HL-60 (cell line): ENCODE results near the gene DAZAP1.

Experiments
- DNase-seq, 2 experiments: peaks; one replicate each; pipeline ENCODE4 v3.0.0-alpha.2; 2010 to 2020; ENCODE audit warnings: low read depth in 1 of 2, low spot score in 1 of 2
- H3K27ac ChIP-seq: fragments of 250-450 bp; sonication (Bioruptor Pico); replicated peaks from 2 replicates; pipeline ENCODE4 v1.5.1; 2020; ENCODE audit warnings: mild to moderate bottlenecking, moderate library complexity
- H3K27me3 ChIP-seq: fragments of 250-450 bp; sonication (Bioruptor Pico); 2 replicates; pipeline ENCODE4 v1.5.1; 2021; ENCODE audit warnings: mild to moderate bottlenecking, moderate library complexity; ENCODE audit not compliant: insufficient read depth, poor library complexity, severe bottlenecking
- H3K4me3 ChIP-seq: replicated peaks from 2 replicates; pipeline ENCODE4 v1.5.1; 2011; ENCODE audit warnings: mild to moderate bottlenecking, control low read depth, low read length; ENCODE audit not compliant: insufficient read depth
- GABPA ChIP-seq: IDR thresholded peaks from 2 replicates; pipeline ENCODE4 v1.6.1; 2012; ENCODE audit warnings: low read depth
- POLR2AphosphoS5 ChIP-seq: IDR thresholded peaks from 2 replicates; pipeline ENCODE4 v1.6.1; 2012; ENCODE audit warnings: low read depth
- SPI1 ChIP-seq: IDR thresholded peaks from 2 replicates; pipeline ENCODE4 v1.6.1; 2012; ENCODE audit warnings: low read depth, mild to moderate bottlenecking, borderline replicate concordance
- TF ChIP-seq, protein P1 (sequence below): IDR thresholded peaks from one replicate; pipeline ENCODE4 v1.5.1; 2011; ENCODE audit warnings: low read length, control low read depth, inconsistent platforms; ENCODE audit not compliant: insufficient read depth
- TF ChIP-seq, protein P2 (sequence below): IDR thresholded peaks from 2 replicates; pipeline ENCODE4 v1.6.1; 2012; ENCODE audit warnings: low read depth; ENCODE audit not compliant: insufficient replicate concordance

Gene DAZAP1

GRCh38 chr19:1373042-1373533 is 34.3 kb upstream of the DAZAP1 start:
- Histone ChIP-seq H3K27me3 (no peaks in the 10 kb centered on the region), H3K27ac (no peak overlapping the region), H3K4me3 (no peak overlapping the region)
- TF ChIP-seq POLR2AphosphoS5 (no peak), SPI1 (no peak), GABPA (no peak)
- TF ChIP-seq, protein P1, sequence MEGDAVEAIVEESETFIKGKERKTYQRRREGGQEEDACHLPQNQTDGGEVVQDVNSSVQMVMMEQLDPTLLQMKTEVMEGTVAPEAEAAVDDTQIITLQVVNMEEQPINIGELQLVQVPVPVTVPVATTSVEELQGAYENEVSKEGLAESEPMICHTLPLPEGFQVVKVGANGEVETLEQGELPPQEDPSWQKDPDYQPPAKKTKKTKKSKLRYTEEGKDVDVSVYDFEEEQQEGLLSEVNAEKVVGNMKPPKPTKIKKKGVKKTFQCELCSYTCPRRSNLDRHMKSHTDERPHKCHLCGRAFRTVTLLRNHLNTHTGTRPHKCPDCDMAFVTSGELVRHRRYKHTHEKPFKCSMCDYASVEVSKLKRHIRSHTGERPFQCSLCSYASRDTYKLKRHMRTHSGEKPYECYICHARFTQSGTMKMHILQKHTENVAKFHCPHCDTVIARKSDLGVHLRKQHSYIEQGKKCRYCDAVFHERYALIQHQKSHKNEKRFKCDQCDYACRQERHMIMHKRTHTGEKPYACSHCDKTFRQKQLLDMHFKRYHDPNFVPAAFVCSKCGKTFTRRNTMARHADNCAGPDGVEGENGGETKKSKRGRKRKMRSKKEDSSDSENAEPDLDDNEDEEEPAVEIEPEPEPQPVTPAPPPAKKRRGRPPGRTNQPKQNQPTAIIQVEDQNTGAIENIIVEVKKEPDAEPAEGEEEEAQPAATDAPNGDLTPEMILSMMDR: no peak
- TF ChIP-seq, protein P2, sequence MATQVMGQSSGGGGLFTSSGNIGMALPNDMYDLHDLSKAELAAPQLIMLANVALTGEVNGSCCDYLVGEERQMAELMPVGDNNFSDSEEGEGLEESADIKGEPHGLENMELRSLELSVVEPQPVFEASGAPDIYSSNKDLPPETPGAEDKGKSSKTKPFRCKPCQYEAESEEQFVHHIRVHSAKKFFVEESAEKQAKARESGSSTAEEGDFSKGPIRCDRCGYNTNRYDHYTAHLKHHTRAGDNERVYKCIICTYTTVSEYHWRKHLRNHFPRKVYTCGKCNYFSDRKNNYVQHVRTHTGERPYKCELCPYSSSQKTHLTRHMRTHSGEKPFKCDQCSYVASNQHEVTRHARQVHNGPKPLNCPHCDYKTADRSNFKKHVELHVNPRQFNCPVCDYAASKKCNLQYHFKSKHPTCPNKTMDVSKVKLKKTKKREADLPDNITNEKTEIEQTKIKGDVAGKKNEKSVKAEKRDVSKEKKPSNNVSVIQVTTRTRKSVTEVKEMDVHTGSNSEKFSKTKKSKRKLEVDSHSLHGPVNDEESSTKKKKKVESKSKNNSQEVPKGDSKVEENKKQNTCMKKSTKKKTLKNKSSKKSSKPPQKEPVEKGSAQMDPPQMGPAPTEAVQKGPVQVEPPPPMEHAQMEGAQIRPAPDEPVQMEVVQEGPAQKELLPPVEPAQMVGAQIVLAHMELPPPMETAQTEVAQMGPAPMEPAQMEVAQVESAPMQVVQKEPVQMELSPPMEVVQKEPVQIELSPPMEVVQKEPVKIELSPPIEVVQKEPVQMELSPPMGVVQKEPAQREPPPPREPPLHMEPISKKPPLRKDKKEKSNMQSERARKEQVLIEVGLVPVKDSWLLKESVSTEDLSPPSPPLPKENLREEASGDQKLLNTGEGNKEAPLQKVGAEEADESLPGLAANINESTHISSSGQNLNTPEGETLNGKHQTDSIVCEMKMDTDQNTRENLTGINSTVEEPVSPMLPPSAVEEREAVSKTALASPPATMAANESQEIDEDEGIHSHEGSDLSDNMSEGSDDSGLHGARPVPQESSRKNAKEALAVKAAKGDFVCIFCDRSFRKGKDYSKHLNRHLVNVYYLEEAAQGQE: no peak
- no peak for DNase-seq

GRCh38 chr19:1373534-1374249 is 33.7 kb upstream of the DAZAP1 start:
- no peak for TF ChIP-seq SPI1
- no peak for TF ChIP-seq GABPA
- TF ChIP-seq, protein P2: no peak
- TF ChIP-seq, protein P1: no peak
- no peak for TF ChIP-seq POLR2AphosphoS5
- DNase-seq: no peak
- no peak overlapping the region for H3K4me3 ChIP-seq
- H3K27me3 ChIP-seq: no peaks in the 10 kb centered on the region
- no peak overlapping the region for H3K27ac ChIP-seq

DNA sequence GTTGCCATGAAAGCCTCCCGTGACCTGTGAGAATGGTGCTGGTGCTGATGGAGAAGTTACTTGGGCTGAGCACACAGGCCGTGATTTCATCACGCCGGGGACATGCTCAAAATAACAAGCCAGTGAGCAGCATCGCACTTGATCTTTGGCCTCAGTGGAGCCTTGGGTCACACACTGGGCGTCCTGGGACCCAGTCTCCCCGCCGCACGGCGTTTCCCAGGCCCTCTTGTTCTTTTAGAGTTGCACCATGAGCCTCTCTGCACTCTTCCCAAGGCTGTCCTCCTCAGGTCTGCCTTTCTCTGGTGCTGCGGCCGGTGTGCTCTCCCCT is 33.2 kb upstream of the DAZAP1 start:
- TF ChIP-seq SPI1 (no peak), POLR2AphosphoS5 (no peak), GABPA (no peak)
- TF ChIP-seq, protein P1: no peak
- TF ChIP-seq, protein P2: no peak
- DNase-seq: no peak
- no peak overlapping the region for H3K27ac ChIP-seq
- no peak overlapping the region for H3K4me3 ChIP-seq
- no peaks in the 10 kb centered on the region for H3K27me3 ChIP-seq
